Caco-2 (cell line): ENCODE measurements around the gene IL1RAPL1. TPM values are rescaled to one million over a fixed set of nuclear protein-coding genes. Genes with fewer than 3 reads are reported as not detected.
"Not testable (repeated sequence)": the region's sequence is repeated elsewhere in the genome, so short reads cannot be mapped to it uniquely, and the experiment has no call there.

ENCODE experiments used
- BruUV-seq: library from RNA; stranded (reverse); fragments of 400-500 nt; replicated peaks from 2 replicates; lab custom pipeline; 2021; lab: Mats Ljungman, UMichigan
- CTCF ChIA-PET: fragments of 300-600 bp; sonication (Branson Sonifier 250); formaldehyde crosslinking; loops from one replicate; lab custom pipeline; 2022; ENCODE audit warnings: antibody characterized with exemption; lab: Charles Lee
- POLR2A ChIA-PET: fragments of 300-600 bp; sonication (Branson Sonifier 250); formaldehyde crosslinking; loops from one replicate; lab custom pipeline; 2022; ENCODE audit warnings: antibody characterized with exemption; lab: Charles Lee
- DNase-seq, 2 experiments: peaks; one replicate each; pipeline versions ENCODE4 v3.0.0 to v3.0.0-alpha.2; 2020 to 2022
- H3K27me3 ChIP-seq: replicated peaks from 2 replicates; pipeline ENCODE4 v1.6.0; 2011; ENCODE audit warnings: low read length; ENCODE audit not compliant: control insufficient read depth, insufficient read depth
- H3K36me3 ChIP-seq: 2 replicates; pipeline ENCODE4 v1.5.1; 2011; ENCODE audit warnings: low read length; ENCODE audit not compliant: control insufficient read depth, insufficient read depth
- H3K4me1 ChIP-seq: fragments of 250-450 bp; sonication (Bioruptor Pico); 2 replicates; pipeline ENCODE4 v1.5.1; 2020; ENCODE audit warnings: mild to moderate bottlenecking
- H3K4me3 ChIP-seq: 2 replicates; pipeline ENCODE4 v1.5.1; 2011; ENCODE audit warnings: low read depth, mild to moderate bottlenecking, control low read depth, low read length
- H3K9me3 ChIP-seq: fragments of 250-450 bp; sonication (Bioruptor Pico); 2 replicates; pipeline ENCODE4 v1.5.1; 2020; ENCODE audit warnings: mild to moderate bottlenecking, moderate library complexity
- H3K27ac Mint-ChIP-seq: one replicate; pipeline ENCODE4 v1.8.0; 2022; ENCODE audit warnings: mixed read lengths; ENCODE audit not compliant: unreplicated experiment
- H3K27me3 Mint-ChIP-seq: one replicate; pipeline ENCODE4 v1.8.0; 2022; ENCODE audit warnings: mixed read lengths; ENCODE audit not compliant: insufficient read depth, unreplicated experiment
- H3K36me3 Mint-ChIP-seq: one replicate; pipeline ENCODE4 v1.8.0; 2022; ENCODE audit warnings: mild to moderate bottlenecking, mixed read lengths; ENCODE audit not compliant: insufficient read depth, unreplicated experiment
- H3K4me1 Mint-ChIP-seq: one replicate; pipeline ENCODE4 v1.8.0; 2022; ENCODE audit warnings: low read depth, mixed read lengths; ENCODE audit not compliant: unreplicated experiment
- H3K4me3 Mint-ChIP-seq: one replicate; pipeline ENCODE4 v1.8.0; 2022; ENCODE audit warnings: mild to moderate bottlenecking, moderate library complexity, mixed read lengths; ENCODE audit not compliant: unreplicated experiment
- H3K9me3 Mint-ChIP-seq: one replicate; pipeline ENCODE4 v1.8.0; 2022; ENCODE audit warnings: mixed read lengths; ENCODE audit not compliant: unreplicated experiment
- intact Hi-C: fragments of 100-400 bp; cut with micrococcal nuclease; formaldehyde crosslinking; loops from one replicate; pipeline ENCODE4 v1.10.0; 2022; ENCODE audit not compliant: unreplicated experiment
- total RNA-seq: library from RNA; stranded (reverse); gene quantifications from 2 replicates; pipeline ENCODE4 v1.2.3, GENCODE V29; 2022
- TF ChIP-seq, protein P1 (sequence below), 2 experiments: fragments of 200-600 bp in 1 of 2; IDR thresholded peaks; 1 replicate in 1 of 2; 2 replicates in 1 of 2; pipeline versions ENCODE4 v1.5.1 to v1.8.0; 2011 to 2022; ENCODE audit warnings: antibody characterized with exemption in 1 of 2, control low read depth in 1 of 2, inconsistent platforms in 1 of 2, low read depth in 1 of 2, low read length in 1 of 2, mild to moderate bottlenecking in 1 of 2, moderate library complexity in 1 of 2; ENCODE audit not compliant: insufficient read depth in 1 of 2, severe bottlenecking in 1 of 2, unreplicated experiment in 1 of 2

The IL1RAPL1 gene
- total RNA-seq, 1 experiment from 2014 or later, result not detected

DNA sequence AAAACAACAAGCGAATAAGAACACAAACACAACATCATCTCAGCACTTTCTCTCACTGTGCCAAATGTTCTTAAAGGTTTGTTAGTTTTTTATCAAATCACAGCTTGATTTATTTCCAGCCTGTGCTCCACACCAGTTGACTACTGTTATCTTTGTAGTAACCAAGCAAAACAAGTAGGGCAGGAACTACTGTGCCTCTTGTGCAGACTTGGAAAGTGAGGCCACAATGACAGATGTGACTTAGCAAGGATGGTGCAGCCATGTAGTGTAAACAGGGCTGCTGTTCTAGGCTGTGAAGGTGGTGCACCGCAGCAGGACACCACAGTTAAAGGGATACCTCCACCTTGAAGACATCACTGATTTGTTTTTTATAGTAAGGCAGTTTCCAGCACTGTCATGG is 170.0 kb downstream of the IL1RAPL1 start:
- intact Hi-C loops, result no loop called here
- Histone ChIP-seq H3K36me3 (no peaks in the 10 kb centered on the region), H3K4me1 (no peaks in the 10 kb centered on the region), H3K9me3 (no peaks in the 10 kb centered on the region), H3K27me3 (no peaks in the 10 kb centered on the region), H3K4me3 (no peak overlapping the region)
- ChIA-PET CTCF (no interaction called here), POLR2A (no interaction called here)
- Mint-ChIP-seq H3K4me3 (no peak overlapping the region), H3K9me3 (no peaks in the 10 kb centered on the region), H3K4me1 (no peaks in the 10 kb centered on the region), H3K27ac (no peak overlapping the region), H3K27me3 (peaks cover 3% of the 10 kb centered on the region), H3K36me3 (no peaks in the 10 kb centered on the region)
- no peak for DNase-seq
- TF ChIP-seq, protein P1, sequence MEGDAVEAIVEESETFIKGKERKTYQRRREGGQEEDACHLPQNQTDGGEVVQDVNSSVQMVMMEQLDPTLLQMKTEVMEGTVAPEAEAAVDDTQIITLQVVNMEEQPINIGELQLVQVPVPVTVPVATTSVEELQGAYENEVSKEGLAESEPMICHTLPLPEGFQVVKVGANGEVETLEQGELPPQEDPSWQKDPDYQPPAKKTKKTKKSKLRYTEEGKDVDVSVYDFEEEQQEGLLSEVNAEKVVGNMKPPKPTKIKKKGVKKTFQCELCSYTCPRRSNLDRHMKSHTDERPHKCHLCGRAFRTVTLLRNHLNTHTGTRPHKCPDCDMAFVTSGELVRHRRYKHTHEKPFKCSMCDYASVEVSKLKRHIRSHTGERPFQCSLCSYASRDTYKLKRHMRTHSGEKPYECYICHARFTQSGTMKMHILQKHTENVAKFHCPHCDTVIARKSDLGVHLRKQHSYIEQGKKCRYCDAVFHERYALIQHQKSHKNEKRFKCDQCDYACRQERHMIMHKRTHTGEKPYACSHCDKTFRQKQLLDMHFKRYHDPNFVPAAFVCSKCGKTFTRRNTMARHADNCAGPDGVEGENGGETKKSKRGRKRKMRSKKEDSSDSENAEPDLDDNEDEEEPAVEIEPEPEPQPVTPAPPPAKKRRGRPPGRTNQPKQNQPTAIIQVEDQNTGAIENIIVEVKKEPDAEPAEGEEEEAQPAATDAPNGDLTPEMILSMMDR (IDR thresholded peaks at IDR 0.05; ENCODE audit: insufficient read depth in 1 of 2, low read depth in 1 of 2, low read length in 1 of 2, severe bottlenecking in 1 of 2, unreplicated experiment in 1 of 2), result no peak
- BruUV-seq, result no TSS peak

DNA sequence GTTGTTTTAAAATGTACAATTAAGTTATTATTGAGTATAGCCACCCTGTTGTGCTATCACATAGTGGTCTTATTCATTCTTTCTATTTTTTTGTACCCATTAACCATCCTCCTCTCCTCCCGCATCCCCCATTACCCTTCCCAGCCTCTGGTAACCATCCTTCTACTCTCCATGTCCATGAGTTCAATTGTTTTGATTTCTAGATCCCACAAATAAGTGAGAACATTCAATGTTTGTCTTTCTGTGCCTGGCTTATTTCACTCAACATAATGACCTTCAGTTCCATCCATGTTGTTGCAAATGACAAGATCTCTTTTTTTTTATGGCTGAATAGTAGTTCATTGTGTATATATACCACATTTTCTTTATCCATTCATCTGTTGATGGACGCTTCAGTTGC is 179.3 kb downstream of the IL1RAPL1 start:
- H3K36me3 ChIP-seq, H3K9me3 Mint-ChIP-seq, intact Hi-C loops, H3K36me3 Mint-ChIP-seq, H3K4me3 Mint-ChIP-seq, H3K4me1 ChIP-seq, H3K9me3 ChIP-seq, H3K4me3 ChIP-seq, H3K27me3 ChIP-seq, POLR2A ChIA-PET, H3K27ac Mint-ChIP-seq, DNase-seq, H3K27me3 Mint-ChIP-seq, CTCF ChIA-PET, BruUV-seq, H3K4me1 Mint-ChIP-seq: not testable (repeated sequence)

DNA sequence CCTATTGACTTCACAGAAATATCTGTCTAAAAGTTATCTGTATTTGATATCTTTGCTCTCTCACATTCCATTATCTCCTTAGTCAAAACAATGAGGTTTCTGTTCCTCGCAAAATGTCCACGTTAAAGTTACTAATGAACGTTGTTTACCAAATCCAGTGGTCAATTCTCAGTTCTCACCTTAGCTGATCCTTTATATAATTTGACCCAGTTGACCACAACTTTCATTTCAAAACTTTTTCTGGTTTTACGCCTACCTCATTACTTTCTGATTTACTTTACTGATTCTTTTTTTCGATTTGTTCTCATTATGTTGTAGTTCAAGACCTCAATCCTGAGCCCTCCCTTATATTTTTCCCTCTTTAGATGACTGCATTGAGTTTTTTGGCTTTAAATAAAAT is 186.6 kb downstream of the IL1RAPL1 start:
- H3K4me1 Mint-ChIP-seq, result no peaks in the 10 kb centered on the region
- no TSS peak for BruUV-seq
- no peaks in the 10 kb centered on the region for H3K27me3 ChIP-seq
- H3K36me3 Mint-ChIP-seq, result no peaks in the 10 kb centered on the region
- no peaks in the 10 kb centered on the region for H3K27me3 Mint-ChIP-seq
- H3K9me3 ChIP-seq, result no peaks in the 10 kb centered on the region
- intact Hi-C loops, result no loop called here
- TF ChIP-seq, protein P1 (IDR thresholded peaks at IDR 0.05; ENCODE audit: insufficient read depth in 1 of 2, low read depth in 1 of 2, low read length in 1 of 2, severe bottlenecking in 1 of 2, unreplicated experiment in 1 of 2), result no peak
- H3K9me3 Mint-ChIP-seq, result no peaks in the 10 kb centered on the region
- ChIA-PET POLR2A (no interaction called here), CTCF (no interaction called here)
- no peak overlapping the region for H3K27ac Mint-ChIP-seq
- DNase-seq, result no peak
- no peak overlapping the region for H3K4me3 Mint-ChIP-seq
- H3K4me1 ChIP-seq, result no peaks in the 10 kb centered on the region
- H3K4me3 ChIP-seq, result no peak overlapping the region
- H3K36me3 ChIP-seq, result no peaks in the 10 kb centered on the region

DNA sequence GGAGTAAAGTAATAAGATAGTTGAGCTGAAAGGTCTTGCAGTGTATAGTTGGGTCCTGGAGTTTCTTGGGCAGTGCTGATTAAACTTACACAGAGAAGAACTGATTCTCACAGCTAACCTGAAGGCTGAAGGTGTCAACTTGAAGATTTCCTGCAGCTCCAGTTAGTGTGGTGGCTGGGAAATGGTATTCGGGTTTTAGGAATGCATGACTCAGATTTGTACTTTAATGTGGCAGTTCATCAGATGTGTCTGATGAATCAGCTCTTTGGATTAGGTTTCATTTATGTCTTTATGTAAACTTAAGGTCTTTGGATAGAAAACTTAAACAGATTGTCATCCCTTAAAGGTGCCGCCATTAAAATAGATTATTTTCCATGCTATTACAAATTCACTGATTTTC is 200.0 kb downstream of the IL1RAPL1 start:
- DNase-seq, result no peak
- H3K36me3 Mint-ChIP-seq, result no peaks in the 10 kb centered on the region
- Histone ChIP-seq H3K9me3 (no peaks in the 10 kb centered on the region), H3K4me1 (no peaks in the 10 kb centered on the region), H3K27me3 (no peaks in the 10 kb centered on the region), H3K4me3 (no peak overlapping the region), H3K36me3 (no peaks in the 10 kb centered on the region)
- H3K9me3 Mint-ChIP-seq, result no peaks in the 10 kb centered on the region
- intact Hi-C loops, result no loop called here
- POLR2A ChIA-PET, result no interaction called here
- peaks cover 4% of the 10 kb centered on the region for H3K27me3 Mint-ChIP-seq
- CTCF ChIA-PET, result no interaction called here
- TF ChIP-seq, protein P1 (IDR thresholded peaks at IDR 0.05; ENCODE audit: insufficient read depth in 1 of 2, low read depth in 1 of 2, low read length in 1 of 2, severe bottlenecking in 1 of 2, unreplicated experiment in 1 of 2), result no peak
- H3K27ac Mint-ChIP-seq, result no peak overlapping the region
- no peaks in the 10 kb centered on the region for H3K4me1 Mint-ChIP-seq
- BruUV-seq, result no TSS peak
- H3K4me3 Mint-ChIP-seq, result no peak overlapping the region

DNA sequence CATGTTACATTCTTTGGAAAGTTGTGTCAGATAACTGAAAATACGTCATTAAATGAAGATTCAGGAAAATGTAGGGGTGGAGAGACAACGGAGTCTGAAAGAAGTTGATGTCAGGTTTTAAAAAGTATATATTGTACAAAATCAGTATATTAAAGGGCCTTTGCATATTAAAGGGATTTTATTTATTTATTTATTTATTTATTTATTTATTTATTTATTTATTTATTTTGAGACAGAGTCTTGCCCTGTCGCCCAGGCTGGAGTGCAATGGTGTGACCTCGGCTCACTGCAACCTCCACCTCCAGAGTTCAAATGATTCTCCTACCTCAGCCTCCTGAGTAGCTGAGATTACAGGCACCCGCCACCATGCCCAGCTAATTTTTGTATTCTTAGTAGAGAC is 213.4 kb downstream of the IL1RAPL1 start:
- H3K27me3 Mint-ChIP-seq, intact Hi-C loops, H3K4me1 ChIP-seq, H3K4me3 ChIP-seq, H3K9me3 Mint-ChIP-seq, CTCF ChIA-PET, H3K36me3 ChIP-seq, H3K27ac Mint-ChIP-seq, H3K36me3 Mint-ChIP-seq, H3K4me3 Mint-ChIP-seq, POLR2A ChIA-PET, H3K4me1 Mint-ChIP-seq, H3K27me3 ChIP-seq, BruUV-seq, DNase-seq, H3K9me3 ChIP-seq: not testable (repeated sequence)
